Measurements from ENCODE around the gene HYI. TPM values are rescaled to one million over a fixed set of nuclear protein-coding genes. Genes with fewer than 3 reads are reported as not detected.

HYI gene
- total RNA-seq, 1 donor from 2014 or later, result 28.6 TPM

DNA sequence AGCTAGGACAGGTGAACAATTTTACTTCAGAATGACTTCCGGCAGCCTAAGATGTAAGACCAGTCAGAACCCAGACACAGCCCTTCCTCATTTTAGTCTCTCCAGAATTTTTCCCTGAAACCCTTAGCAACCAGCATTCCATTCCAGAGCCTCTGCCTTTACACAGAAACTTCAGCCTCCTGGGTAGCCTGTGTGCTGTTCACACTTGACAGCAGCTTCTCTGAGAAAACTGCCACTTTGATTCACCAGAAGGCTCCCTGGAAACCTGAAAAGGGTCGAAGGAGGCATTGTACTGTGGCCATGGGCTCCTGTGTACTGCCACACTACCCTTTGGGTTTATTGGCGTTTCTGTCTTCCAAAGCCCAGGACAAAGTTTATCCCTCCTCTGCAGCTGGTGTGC lies 17.4 kb downstream of the HYI start:
- H3K36me3 Mint-ChIP-seq (ENCODE audit: low read depth), result peaks cover 40% of the 10 kb centered on the region
- no peaks in the 10 kb centered on the region for H3K9me3 Mint-ChIP-seq (ENCODE audit: low read depth)
- DNase-seq (ENCODE audit: low spot score), result no peak
- H3K27me3 Mint-ChIP-seq (ENCODE audit: low read depth), result no peaks in the 10 kb centered on the region
- H3K27ac Mint-ChIP-seq (ENCODE audit: unreplicated experiment), result no peak overlapping the region
- TF ChIP-seq, protein P1, sequence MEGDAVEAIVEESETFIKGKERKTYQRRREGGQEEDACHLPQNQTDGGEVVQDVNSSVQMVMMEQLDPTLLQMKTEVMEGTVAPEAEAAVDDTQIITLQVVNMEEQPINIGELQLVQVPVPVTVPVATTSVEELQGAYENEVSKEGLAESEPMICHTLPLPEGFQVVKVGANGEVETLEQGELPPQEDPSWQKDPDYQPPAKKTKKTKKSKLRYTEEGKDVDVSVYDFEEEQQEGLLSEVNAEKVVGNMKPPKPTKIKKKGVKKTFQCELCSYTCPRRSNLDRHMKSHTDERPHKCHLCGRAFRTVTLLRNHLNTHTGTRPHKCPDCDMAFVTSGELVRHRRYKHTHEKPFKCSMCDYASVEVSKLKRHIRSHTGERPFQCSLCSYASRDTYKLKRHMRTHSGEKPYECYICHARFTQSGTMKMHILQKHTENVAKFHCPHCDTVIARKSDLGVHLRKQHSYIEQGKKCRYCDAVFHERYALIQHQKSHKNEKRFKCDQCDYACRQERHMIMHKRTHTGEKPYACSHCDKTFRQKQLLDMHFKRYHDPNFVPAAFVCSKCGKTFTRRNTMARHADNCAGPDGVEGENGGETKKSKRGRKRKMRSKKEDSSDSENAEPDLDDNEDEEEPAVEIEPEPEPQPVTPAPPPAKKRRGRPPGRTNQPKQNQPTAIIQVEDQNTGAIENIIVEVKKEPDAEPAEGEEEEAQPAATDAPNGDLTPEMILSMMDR (IDR thresholded peaks at IDR 0.05), result no peak
- H3K4me1 Mint-ChIP-seq (ENCODE audit: low read depth), result peaks cover 6% of the 10 kb centered on the region
- no peak overlapping the region for H3K4me3 Mint-ChIP-seq (ENCODE audit: unreplicated experiment)

DNA sequence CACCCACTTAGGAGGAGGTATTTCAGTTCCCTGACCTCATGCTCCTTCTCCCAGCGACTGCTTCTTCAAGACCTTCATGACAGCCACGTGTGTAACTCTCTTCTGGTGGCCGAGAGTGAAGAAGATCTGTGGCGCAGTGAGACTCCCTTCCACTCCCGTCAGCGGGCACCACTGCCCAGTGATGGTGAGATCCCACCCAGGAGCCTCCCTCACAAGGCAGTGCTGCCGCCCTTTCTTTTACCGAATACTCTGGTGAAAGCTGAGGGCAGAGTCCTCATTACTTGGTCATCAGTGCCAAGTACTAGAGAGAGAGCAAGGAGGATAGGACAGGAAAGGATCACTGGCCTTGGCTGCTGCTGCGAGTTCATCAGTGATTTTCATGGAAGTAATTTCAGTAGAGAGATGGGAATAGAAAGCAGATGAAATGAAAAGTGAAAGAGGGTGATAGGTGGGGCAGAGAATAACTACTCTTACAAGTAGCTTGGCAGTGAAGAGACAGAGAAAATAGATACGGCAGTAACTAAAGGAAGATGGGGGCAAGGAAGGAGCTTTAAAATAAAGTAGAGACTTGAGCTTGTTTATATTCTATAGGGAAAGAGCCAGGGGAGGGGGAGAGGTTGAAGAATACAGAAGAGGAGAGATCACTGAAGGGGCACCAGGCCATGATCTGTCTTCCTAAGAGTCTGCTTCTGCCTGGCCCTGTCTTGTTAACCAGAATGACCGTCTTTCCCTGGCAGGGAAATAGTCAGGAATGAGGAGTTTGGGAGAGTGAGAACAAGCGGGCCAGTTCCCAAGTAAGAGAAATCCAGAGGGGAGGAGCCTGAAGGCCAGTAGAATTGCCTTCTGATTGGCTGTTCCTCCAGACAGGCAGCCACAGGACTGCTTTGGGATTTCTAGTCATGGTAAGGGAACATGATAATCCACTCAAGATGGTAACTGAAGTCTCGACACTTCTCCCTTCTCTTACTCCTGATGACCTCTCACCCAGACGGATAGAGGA lies 18.3 kb downstream of the HYI start:
- Mint-ChIP-seq H3K4me1 (ENCODE audit: low read depth) (peaks cover 6% of the 10 kb centered on the region), H3K27me3 (ENCODE audit: low read depth) (no peaks in the 10 kb centered on the region), H3K9me3 (ENCODE audit: low read depth) (no peaks in the 10 kb centered on the region), H3K4me3 (ENCODE audit: unreplicated experiment) (no peak overlapping the region), H3K36me3 (ENCODE audit: low read depth) (peaks cover 45% of the 10 kb centered on the region), H3K27ac (ENCODE audit: unreplicated experiment) (no peak overlapping the region)
- TF ChIP-seq, protein P1 (IDR thresholded peaks at IDR 0.05), result no peak
- DNase-seq (ENCODE audit: low spot score), result no peak

DNA sequence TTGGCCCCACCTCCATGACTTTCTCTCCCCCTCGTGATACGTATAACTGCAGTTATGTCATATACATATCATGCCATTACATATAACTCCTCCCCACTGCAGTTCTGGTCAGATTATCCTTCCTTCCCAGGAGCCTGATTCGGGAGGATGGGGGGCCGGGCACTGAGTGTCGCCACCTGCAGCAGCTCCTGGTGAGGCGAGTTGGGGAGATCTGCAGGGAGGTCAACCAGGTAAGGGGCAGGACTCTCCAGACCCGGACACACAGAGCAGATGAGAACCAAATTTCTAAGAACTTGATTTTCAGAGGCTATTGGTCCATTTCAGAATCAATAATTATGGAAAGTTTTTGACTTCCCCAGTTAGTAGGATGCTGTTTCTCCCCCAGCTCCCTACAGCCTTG lies 19.5 kb downstream of the HYI start:
- no peaks in the 10 kb centered on the region for H3K9me3 Mint-ChIP-seq (ENCODE audit: low read depth)
- peaks cover 52% of the 10 kb centered on the region for H3K36me3 Mint-ChIP-seq (ENCODE audit: low read depth)
- TF ChIP-seq, protein P1 (IDR thresholded peaks at IDR 0.05), result no peak
- H3K27ac Mint-ChIP-seq (ENCODE audit: unreplicated experiment), result no peak overlapping the region
- DNase-seq (ENCODE audit: low spot score), result no peak
- no peaks in the 10 kb centered on the region for H3K27me3 Mint-ChIP-seq (ENCODE audit: low read depth)
- H3K4me3 Mint-ChIP-seq (ENCODE audit: unreplicated experiment), result no peak overlapping the region
- peaks cover 6% of the 10 kb centered on the region for H3K4me1 Mint-ChIP-seq (ENCODE audit: low read depth)

DNA sequence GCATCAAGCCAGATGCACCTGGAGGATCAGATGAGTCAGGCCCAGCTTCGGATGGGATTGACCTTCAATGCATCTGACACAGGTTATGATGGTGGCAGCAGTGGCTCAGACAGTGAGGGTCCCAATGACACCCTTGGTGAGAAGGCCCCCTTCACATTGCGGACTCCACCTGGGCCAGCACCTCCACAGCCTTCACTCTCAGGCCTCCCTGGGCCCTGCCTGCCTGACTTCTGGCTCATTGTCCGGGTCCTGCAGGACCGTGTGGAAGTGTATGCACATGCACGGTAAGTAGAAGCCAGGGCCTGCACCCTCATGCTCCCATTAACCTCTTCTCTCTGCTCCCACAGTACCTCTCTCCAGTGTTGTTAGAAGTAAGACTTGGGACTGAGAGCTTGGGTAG lies 20.8 kb downstream of the HYI start:
- TF ChIP-seq, protein P1 (IDR thresholded peaks at IDR 0.05), result no peak
- peaks cover 53% of the 10 kb centered on the region for H3K36me3 Mint-ChIP-seq (ENCODE audit: low read depth)
- no peak for DNase-seq (ENCODE audit: low spot score)
- H3K4me1 Mint-ChIP-seq (ENCODE audit: low read depth), result peaks cover 6% of the 10 kb centered on the region
- H3K27me3 Mint-ChIP-seq (ENCODE audit: low read depth), result no peaks in the 10 kb centered on the region
- no peak overlapping the region for H3K27ac Mint-ChIP-seq (ENCODE audit: unreplicated experiment)
- H3K9me3 Mint-ChIP-seq (ENCODE audit: low read depth), result no peaks in the 10 kb centered on the region
- no peak overlapping the region for H3K4me3 Mint-ChIP-seq (ENCODE audit: unreplicated experiment)

DNA sequence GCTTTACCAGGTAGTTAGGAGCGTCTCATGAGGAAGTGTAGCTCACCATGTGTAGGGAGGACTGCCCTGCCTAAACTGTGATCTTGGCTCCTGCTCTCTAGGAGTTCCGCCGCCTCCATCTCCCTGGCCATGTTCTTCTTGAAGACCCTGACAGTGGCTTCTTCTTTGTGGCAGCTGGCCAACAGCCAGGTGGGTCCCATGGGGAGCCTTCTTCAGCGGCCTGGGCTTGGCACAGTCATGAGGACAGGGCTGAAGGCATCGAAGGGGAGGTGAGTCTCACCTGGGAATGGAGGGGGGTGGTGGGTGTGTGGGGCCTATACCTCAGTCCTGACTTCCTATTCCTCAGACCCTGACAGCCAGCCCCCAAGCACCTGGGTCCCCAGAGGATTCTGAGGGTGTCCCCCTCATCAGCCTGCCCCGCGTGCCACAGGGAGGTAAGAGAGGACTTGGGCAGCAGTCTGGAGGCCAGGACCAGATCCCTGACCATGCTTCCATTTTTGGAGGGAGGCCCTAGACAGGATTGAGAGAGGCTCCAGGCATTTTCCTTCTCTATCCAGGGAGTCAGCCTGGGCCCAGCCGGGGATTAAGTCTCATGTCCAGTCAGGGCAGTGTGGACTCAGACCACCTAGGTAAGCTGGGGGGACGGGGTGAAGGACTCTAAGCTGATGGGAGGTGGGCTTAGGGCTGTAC lies 21.4 kb downstream of the HYI start:
- H3K9me3 Mint-ChIP-seq (ENCODE audit: low read depth), result no peaks in the 10 kb centered on the region
- H3K4me3 Mint-ChIP-seq (ENCODE audit: unreplicated experiment), result no peak overlapping the region
- TF ChIP-seq, protein P1 (IDR thresholded peaks at IDR 0.05), result no peak
- peaks cover 6% of the 10 kb centered on the region for H3K4me1 Mint-ChIP-seq (ENCODE audit: low read depth)
- no peak for DNase-seq (ENCODE audit: low spot score)
- peaks cover 55% of the 10 kb centered on the region for H3K36me3 Mint-ChIP-seq (ENCODE audit: low read depth)
- H3K27ac Mint-ChIP-seq (ENCODE audit: unreplicated experiment), result no peak overlapping the region
- H3K27me3 Mint-ChIP-seq (ENCODE audit: low read depth), result no peaks in the 10 kb centered on the region
